Heart right ventricle (tissue), 16 donors: ENCODE results near the gene CUL5. TPM values are rescaled to one million over a fixed set of nuclear protein-coding genes. Genes with fewer than 3 reads are reported as not detected.

Experiments used
- ATAC-seq, 8 donors: fragments of 200-7000 bp; cut with Tn5 transposase; one replicate each; pipeline ENCODE4 v1.9.1; 2020; ENCODE audit warnings: mild to moderate bottlenecking in 8 of 8, moderate library complexity in 8 of 8, moderate number of reproducible peaks in 1 of 8
- DNase-seq, 2 donors: peaks; one replicate each; pipeline ENCODE4 v3.0.0-alpha.2; 2020
- H3K27ac ChIP-seq, 10 donors: fragments of 200-600 bp; sonication (generic) in 2 of 10; one replicate each; pipeline versions ENCODE4 v1.5.0 to v1.8.0; 2020 to 2022; ENCODE audit warnings: mild to moderate bottlenecking in 3 of 10
- H3K27me3 ChIP-seq, 7 donors: fragments of 200-600 bp; one replicate each; pipeline ENCODE4 v1.8.0; 2021 to 2022; ENCODE audit warnings: mild to moderate bottlenecking in 2 of 7
- H3K36me3 ChIP-seq, 9 donors: fragments of 200-600 bp; sonication (generic) in 1 of 9; one replicate each; pipeline versions ENCODE4 v1.5.0 to v1.8.0; 2020 to 2022; ENCODE audit warnings: mild to moderate bottlenecking in 2 of 9
- H3K4me1 ChIP-seq, 9 donors: fragments of 200-600 bp; sonication (generic) in 1 of 9; one replicate each; pipeline versions ENCODE4 v1.5.0 to v1.8.0; 2020 to 2022; ENCODE audit warnings: mild to moderate bottlenecking in 4 of 9
- H3K4me3 ChIP-seq, 10 donors: fragments of 200-600 bp; sonication (generic) in 2 of 10; one replicate each; pipeline versions ENCODE4 v1.5.0 to v1.8.0; 2020 to 2022; ENCODE audit warnings: mild to moderate bottlenecking in 7 of 10, moderate library complexity in 2 of 10
- H3K9me3 ChIP-seq, 11 donors: fragments of 200-600 bp in 10 of 11; sonication (generic) in 2 of 11; one replicate each; pipeline versions ENCODE4 v1.5.0 to v1.8.0; 2013 to 2022; ENCODE audit warnings: mild to moderate bottlenecking in 2 of 11, control low read depth in 1 of 11, moderate library complexity in 1 of 11
- WGBS, 2 donors: extraction: QIAGEN DNeasy Blood & Tissue Kit; methylation state at CpG; one replicate each; pipeline ENCODE4 v1.1.7; 2013; ENCODE audit warnings: inconsistent platforms in 1 of 2; 5-methylcytosine and 5-hydroxymethylcytosine counted together
- intact Hi-C, 10 donors: fragments of 100-400 bp; cut with DNase I; formaldehyde crosslinking; loops; one replicate each; pipeline versions ENCODE4 v1.11.1 to v1.14.2; 2022
- polyA plus RNA-seq, 2 donors: library from polyadenylated mRNA; stranded (reverse); fragments of 200-250 nt; gene quantifications; one replicate each; pipeline ENCODE4 v1.2.3, GENCODE V29; 2013
- total RNA-seq, 10 donors: library from RNA; stranded (reverse); fragmentation: NEBNext Ultra II Directional in 3 of 10; extraction: Animal tissue kit (Norgen Biotek cat#: 25700) in 3 of 10; gene quantifications; one replicate each; pipeline versions ENCODE4 v1.2.1 to v1.2.4, GENCODE V29; 2021 to 2023
- TF ChIP-seq, protein P1 (sequence below), 9 donors: fragments of 200-600 bp; sonication (generic) in 2 of 9; IDR thresholded peaks; one replicate each; pipeline versions ENCODE4 v1.5.0 to v1.8.0; 2021 to 2022; ENCODE audit warnings: antibody characterized with exemption in 9 of 9, mild to moderate bottlenecking in 5 of 9, moderate library complexity in 1 of 9
- donor health status: Arrhythmogenic right ventricular cardiomyopathy.
- donor health status: ischemic (EF 13 %, LVEDD 7.1; RV severe dilation, severe dysfunction).
- donor health status: healthy with polysubstance abuse.
- donor health status: DM: no; HTN: yes; CAD: no.
- donor health status: DM: no; HTN: no; CAD: no.
- donor health status: ischemic (EF 25% LVEDD 6.9; RV normal size, moderate dysfunction).
- donor health status: ischemic (EF 25% LVEDD 5.7; RV mildly dilated, moderate dysfunction).
- donor health status: healthy.
- donor health status: DM: yes; HTN: yes; CAD: no.
- donor health status: Ischemic cardiomyopathy.
- donor health status: ischemic (EF 35%, LVEDD 5.7; RV mildly dilated, moderate dysfunction).
- donor health status: nonischemic (EF 11% LVEDD 7.7; RV severe dilation, severe dysfunction).
- donor health status: DM: yes; HTN: yes; CAD: no.
- donor health status: PGD.
- donor health status: ischemic (EF 29% LVEDD 5.4; RV normal size, mild dysfunction).
- donor health status: nonischemic (EF 23%, LVEDD 6.1; RV moderate dilation, normal function).

The CUL5 gene
- total and polyA plus RNA-seq, 12 donors: 5.9 to 51.3 (median 39.4) TPM

GRCh38 chr11:108037211-108037610 lies 28.5 kb downstream of the CUL5 start:
- peaks cover 0 to 22% (median 7%) of the 10 kb centered on the region in 9 donors for H3K4me1 ChIP-seq
- no peak overlapping the region for H3K4me3 ChIP-seq
- H3K9me3 ChIP-seq: no peaks in the 10 kb centered on the region
- H3K27me3 ChIP-seq: no peaks in the 10 kb centered on the region
- H3K27ac ChIP-seq: no peak overlapping the region
- peaks cover 0 to 73% (median 18%) of the 10 kb centered on the region in 9 donors for H3K36me3 ChIP-seq
- intact Hi-C loops: no loop called here
- TF ChIP-seq, protein P1, sequence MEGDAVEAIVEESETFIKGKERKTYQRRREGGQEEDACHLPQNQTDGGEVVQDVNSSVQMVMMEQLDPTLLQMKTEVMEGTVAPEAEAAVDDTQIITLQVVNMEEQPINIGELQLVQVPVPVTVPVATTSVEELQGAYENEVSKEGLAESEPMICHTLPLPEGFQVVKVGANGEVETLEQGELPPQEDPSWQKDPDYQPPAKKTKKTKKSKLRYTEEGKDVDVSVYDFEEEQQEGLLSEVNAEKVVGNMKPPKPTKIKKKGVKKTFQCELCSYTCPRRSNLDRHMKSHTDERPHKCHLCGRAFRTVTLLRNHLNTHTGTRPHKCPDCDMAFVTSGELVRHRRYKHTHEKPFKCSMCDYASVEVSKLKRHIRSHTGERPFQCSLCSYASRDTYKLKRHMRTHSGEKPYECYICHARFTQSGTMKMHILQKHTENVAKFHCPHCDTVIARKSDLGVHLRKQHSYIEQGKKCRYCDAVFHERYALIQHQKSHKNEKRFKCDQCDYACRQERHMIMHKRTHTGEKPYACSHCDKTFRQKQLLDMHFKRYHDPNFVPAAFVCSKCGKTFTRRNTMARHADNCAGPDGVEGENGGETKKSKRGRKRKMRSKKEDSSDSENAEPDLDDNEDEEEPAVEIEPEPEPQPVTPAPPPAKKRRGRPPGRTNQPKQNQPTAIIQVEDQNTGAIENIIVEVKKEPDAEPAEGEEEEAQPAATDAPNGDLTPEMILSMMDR (IDR thresholded peaks at IDR 0.05): no peak
- ATAC-seq: no peak
- 94 to 97% methylated on average over 2 of the region's 2 CpGs for WGBS, 2 donors
- DNase-seq: no peak

DNA sequence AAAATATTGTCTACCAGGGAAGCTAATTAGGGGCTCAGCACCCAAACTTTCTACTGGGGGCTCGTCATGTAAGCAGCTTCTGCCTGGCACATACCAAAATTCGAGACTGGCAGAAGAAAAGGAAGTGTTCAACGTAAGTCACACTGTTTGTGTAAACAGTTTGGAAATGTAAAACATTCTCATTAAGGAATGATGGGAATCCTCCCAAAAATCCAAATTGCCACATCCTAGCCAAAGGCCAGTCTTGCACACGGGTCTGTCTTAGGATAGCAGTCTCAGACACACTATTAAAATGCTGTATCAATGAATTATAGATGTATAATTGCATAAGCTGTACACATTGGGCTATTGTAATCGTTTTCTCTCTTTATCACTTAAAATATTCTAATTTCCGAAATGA lies 28.9 kb downstream of the CUL5 start:
- WGBS, 2 donors: 87 to 95% methylated on average over 6 of the region's 6 CpGs
- ATAC-seq: no peak

DNA sequence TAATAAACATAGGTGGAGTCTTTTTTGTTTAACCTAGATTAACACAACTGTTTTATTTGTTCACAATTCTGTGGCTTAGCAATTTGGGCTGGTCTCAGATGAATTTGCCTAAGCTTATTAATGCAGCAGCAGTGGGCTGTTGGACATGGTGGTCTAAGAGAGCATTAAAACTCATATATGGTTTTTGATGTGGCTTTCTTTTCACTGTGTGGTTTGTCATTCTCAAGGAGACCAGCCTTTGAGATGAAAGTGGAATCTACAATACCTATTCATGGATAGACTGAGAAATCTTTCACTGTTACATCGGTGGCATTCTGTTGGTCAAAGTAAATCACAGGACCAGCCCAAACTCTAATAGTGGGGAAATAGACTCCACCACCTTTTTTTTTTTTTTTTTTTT lies 39.6 kb downstream of the CUL5 start:
- Histone ChIP-seq H3K27me3 (no peaks in the 10 kb centered on the region), H3K9me3 (no peaks in the 10 kb centered on the region), H3K27ac (no peak overlapping the region), H3K4me3 (no peak overlapping the region), H3K36me3 (peaks cover 0 to 89% (median 10%) of the 10 kb centered on the region in 9 donors), H3K4me1 (no peaks in the 10 kb centered on the region)
- no peak for ATAC-seq
- intact Hi-C loops: no loop called here
- WGBS, 2 donors: 93 to 96% methylated on average over 1 of the region's 1 CpG
- DNase-seq: no peak
- TF ChIP-seq, protein P1 (IDR thresholded peaks at IDR 0.05): no peak

More for the DNA sequence above, 28.9 kb downstream of the CUL5 start:
- no peak overlapping the region for H3K4me3 ChIP-seq
- no peak for DNase-seq
- peaks cover 0 to 74% (median 18%) of the 10 kb centered on the region in 9 donors for H3K36me3 ChIP-seq
- no peaks in the 10 kb centered on the region for H3K27me3 ChIP-seq
- H3K27ac ChIP-seq: no peak overlapping the region
- peaks cover 0 to 26% (median 7%) of the 10 kb centered on the region in 9 donors for H3K4me1 ChIP-seq
- no peaks in the 10 kb centered on the region for H3K9me3 ChIP-seq
- intact Hi-C loops: no loop called here
- TF ChIP-seq, protein P1 (IDR thresholded peaks at IDR 0.05): no peak

DNA sequence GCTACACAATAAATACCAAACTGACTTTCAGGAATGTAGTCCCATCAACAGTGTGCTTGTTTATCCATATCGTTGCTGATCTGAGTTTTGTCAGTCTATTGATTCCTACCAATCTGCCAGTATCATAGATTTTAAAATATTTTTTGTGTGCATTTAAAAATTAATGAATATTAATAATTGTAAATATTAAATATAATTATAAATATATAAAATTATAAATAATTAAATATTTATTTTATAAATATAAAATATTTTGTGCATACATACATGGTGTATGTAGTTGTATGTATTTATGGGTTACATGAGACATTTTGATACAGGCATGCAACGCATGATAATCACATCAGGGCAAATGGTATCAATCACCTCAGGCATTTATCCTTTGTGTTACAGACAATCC lies 53.6 kb downstream of the CUL5 start:
- TF ChIP-seq, protein P1 (IDR thresholded peaks at IDR 0.05): no peak
- WGBS, 2 donors: 90 to 92% methylated on average over 2 of the region's 2 CpGs
- H3K9me3 ChIP-seq: peaks cover 0 to 2% (median 0%) of the 10 kb centered on the region in 11 donors

More for the DNA sequence above, 53.6 kb downstream of the CUL5 start:
- DNase-seq (no peak), ATAC-seq (no peak)
- intact Hi-C loops: no loop called here
- peaks cover 0 to 4% (median 0%) of the 10 kb centered on the region in 9 donors for H3K4me1 ChIP-seq
- H3K4me3 ChIP-seq: no peak overlapping the region
- H3K27me3 ChIP-seq: no peaks in the 10 kb centered on the region
- H3K27ac ChIP-seq: no peak overlapping the region
- peaks cover 0 to 86% (median 8%) of the 10 kb centered on the region in 9 donors for H3K36me3 ChIP-seq
